ENCODE data around the gene USP6NL.

Gene USP6NL

DNA sequence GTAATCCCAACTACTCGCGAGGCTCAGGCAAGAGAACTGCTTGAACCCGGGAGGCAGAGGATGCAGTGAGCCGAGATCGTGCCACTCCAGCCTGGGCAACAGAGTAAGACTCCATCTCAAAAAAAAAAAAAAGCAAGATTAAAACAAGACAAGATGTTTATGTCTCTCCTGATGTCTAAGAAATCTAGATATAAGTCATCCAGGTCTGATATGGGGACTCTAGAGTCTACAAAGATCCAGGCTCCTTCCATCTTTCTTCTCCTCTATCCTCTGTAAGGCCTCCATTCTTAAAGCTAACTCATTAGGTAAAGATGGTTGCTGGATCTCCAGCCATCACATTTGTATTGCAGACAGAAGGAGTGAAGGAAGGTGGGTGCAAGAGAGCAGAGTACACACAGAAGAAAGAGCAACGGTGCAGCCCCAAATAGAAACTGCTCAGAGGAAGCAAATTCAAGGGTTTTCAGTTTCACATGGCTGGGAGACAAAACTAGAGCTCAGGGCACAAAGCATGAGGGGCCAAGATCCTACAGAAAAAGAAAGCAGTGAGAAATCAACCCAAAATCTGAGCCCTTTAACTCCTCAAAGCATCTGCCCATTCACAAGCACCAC, 57.6 kb downstream of the USP6NL start:
- no peak for DNase-seq

DNA sequence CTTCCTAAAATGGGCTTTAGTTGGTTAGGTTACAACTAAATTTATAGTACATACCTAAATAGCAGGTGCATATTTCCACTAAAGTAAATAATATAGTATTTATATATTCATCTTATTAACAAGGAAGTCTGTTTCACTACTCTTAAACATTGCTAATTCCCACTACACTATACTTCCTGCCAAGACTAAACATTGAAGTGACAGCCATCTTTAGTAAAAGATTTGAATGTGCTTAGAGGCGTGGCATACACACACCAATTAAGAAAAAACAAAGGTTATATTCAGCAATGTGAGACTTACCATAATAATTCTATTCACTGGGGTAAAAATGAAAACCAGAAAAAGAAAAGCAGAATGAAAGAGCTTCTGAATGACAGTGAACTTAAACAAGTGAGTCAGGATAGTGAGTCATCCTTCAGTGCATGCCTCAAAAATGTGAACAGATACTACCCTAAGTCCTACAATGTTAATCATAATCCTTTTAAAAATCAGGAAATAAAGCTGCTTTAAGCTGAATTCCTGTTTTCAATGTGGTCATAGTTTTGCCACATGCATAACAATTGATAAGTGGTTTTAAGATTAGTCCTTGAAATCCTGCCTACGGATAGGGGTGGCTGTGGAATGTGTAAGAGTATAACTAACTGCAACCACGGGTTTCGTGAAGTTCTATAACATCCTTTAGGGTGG, 59.4 kb downstream of the USP6NL start:
- peak in 1 of 51 donors; percentile 11 for DNase-seq

DNA sequence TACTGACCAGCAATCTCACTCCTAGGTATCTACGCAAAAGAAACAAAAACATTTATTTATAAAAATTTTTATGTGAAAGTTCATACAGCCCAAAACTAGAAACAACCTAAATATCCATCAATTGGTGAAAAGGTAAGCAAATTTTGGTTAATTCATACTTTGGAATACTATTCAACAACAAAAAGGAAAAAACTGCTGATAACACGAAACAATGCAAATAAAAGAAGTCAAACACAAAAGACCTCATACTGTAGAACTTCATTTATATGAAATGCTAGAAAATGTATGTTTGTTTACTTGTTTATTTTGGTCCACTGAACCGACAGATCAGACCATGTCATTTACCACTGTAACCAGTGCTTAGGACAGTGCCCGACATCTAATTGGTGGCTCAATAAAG, 60.3 kb downstream of the USP6NL start:
- DNase-seq = no peak

DNA sequence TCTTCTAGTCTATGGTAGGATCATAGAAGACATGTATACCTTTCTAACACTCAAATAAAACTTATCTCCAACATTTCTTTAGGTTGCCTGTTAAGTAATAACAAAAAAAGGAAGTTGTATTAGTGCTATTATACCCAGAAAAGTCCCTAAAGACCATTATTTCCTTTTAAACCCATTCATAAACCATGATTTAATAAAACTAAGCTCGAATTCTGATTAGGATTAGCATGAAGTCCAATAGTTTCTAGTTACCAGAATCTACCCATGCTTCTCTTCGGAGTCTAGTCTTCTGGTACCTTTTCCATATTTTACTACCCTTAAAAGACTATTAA, 62.7 kb downstream of the USP6NL start:
- no peak for DNase-seq

DNA sequence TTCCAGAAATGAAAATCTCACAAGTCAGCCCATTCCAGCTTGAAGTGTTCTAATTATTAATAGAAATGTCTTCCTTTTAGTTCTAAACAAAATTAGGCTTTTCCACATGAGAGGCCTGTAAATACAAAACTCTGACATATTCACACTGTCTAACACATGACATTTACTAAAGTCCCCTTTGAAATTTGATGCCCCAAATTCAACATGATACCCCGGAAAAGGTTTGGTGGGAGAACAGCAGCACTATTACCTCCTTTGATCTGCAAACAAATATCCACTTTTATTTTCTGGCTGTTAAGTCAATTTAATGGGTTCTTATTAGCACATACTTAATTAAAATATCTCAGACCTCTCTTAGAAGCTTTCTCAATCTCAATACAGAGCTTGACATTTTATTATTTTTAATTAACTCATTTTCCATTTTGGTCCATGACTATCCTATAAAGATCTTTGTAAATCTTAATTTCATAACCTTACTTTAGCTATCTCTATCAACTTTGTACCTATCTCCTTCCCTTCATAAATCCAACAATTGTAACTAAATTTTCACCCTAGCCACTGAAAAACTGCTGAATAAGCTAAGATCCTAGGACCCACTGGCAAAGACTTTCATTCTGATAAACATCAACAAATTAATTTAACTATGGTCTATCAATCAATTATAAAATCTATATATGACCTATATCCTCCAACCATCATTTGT, 63.2 kb downstream of the USP6NL start:
- DNase-seq = no peak

DNA sequence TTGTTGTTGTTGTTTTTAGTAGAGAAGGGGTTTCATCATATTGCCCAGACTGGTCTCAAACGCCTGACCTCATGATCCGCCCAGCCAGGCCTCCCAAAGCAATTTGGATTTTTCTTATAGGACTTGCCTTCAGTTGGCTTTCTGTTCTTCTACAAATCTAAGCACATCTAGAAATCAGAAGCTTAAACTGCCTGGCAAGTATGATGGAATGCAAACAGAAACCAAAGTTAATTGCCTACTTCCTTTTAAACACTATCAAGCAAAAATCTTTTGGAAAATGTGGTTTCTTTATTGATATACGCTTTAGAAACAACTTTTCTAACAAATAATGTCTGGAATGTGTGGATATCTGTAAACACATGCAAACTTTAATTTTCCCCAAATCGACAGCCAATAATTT, 64.9 kb downstream of the USP6NL start:
- DNase-seq = no peak

DNA sequence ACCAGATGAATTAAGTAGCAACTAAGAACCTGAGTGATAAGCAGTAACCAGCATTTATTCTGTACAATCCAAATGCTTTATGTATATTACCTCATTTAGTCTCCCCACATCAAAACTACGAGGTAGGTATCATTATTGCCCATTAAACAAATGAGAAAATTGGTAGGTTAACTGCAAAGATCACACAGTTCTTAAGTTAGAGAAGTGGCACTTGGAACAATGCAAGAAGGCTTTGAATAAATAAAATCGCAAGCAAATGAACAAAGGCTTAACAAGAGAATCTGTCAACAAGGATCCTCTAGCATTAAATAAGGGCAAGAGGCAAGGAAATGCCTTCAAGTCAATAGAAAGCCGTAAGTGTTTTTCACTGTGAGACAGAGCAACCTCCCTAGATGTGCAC, 70.2 kb downstream of the USP6NL start:
- no peak for DNase-seq

DNA sequence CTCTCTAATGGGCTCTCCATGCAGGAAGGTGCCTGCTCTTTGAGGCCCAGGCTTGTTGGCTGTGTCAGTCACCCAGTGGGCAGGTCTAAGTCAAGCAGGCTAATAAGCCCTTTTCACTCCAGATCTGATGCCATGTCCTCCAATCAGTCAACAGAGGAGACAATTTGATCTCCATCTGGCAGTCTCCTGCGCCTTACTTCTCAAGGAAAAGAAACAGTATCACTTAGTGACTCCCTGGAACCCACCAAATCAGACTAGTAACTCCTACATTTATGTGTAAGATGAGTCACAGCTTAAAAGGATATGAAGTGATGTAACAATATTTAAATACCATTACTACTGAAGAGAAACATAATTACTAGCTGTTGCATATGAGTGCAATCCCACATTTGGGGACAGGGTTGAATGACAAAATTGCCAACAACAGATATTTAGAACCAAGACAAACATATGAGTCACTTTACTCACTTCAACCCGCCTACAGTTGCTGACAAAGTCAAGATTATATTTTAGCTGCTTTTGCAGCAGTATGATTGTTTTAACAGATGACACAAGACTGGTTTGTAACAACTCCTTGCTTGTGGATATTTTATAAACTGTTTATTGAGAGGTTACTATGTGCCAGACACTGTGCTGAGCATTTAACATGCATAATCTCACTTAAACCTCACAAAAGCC, 72.1 kb downstream of the USP6NL start:
- DNase-seq = no peak

DNA sequence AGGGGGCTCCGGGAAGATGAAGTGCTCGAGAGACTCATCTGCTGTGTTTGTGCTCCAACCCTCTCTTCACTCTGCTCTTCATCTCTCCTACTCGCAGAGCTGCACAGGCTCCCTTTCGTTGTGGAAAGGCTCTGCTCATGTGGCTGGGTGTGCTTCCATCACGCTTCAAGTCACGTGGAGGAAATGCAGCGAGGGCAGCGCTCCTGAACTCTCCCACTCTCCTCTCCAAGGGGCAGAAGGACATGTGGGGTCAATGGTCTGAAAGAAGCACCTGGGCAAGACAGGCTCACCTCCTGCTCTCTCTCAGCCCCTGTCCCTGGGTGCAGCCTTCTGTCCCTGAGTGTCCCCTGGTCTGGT, 72.6 kb downstream of the USP6NL start:
- no peak for DNase-seq

DNA sequence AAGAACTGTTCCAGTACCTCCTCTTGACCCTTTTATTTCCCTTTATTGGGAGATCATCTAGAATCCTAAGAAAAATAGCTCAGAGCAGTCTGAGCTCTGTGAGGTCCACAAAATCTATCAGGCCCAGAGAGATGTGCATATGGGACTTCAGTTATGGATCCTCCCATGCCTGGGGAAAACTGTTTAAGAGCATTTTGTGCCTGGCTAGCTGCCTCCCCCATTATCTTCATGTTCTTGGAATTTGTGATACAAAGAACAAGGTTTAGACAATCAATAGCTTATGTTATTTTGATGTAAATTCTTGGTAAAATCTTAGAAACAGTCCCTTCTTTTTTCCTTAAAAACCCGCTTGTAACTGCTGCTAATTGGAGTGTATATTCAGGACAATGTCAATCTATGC, 75.2 kb downstream of the USP6NL start:
- no peak for DNase-seq

DNA sequence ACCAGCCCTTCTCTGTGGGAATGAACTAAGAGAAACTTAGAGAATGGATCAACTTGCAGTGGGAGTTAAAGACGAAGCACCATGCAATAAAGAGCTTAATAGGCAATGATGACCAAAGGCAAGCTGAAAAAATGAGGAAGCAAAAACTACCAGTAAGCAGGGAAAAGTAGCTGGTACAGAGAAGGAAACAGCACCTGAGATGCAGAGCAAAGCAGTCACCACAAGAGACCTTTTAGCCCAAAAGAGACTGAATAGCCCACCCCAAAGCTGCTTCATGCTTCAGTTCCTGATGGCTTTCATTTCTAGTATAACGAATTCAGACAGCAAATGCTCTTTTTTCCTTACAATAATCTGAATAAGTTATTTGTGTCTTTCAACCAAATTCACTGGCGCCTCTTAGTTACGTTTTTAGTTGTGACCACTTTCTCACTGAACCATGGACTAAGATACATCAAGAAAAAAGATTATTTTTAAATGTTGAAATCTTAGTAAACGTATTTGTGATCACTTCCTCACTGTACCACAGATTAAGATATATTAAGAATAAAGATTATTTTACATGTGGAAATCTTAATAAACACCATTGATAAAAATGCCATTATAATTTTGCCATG, 76.0 kb downstream of the USP6NL start:
- no peak for DNase-seq

DNA sequence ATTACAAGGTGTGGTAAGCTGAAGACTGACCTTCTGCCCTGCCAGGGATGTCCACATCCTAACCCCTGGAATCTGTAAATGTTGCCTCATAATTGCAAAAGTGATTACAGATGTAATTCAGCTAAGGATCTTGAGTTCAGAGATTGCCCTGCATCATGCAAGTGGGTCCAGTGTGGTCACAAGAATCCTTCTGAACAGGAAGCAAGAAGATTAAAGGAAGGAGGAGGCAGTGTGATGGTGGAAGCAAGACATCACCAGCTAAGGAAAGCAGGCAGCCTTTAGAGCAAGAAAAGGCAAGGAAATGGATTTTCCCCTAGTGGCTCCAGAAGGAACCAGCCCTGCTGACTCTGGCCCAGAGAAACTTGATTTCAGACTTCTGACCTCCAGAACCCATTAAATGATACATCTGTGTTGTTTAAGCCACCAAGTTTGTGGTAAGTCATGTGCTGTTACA, 78.1 kb downstream of the USP6NL start:
- DNase-seq = no peak

DNA sequence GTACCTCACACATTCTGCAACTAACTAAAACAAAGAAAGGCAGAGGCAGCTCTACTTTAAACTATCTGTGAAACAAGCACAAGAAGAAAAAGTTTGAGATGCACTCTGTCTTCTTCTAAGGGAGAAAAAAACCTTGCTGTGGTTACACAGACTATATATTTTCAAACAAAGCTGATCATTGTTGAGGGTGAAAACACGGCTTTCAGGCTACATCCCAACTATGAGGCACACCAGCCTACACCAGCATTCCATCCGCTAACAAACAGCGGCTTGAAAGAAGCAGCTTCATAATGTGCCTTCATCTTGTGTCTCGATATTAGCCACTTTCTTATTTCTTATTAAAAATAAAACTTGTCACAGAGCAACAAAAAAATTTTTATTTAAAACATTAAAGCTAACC, 79.1 kb downstream of the USP6NL start:
- DNase-seq = peak in 3 of 51 donors; percentile 2 to 45 (median 14)

DNA sequence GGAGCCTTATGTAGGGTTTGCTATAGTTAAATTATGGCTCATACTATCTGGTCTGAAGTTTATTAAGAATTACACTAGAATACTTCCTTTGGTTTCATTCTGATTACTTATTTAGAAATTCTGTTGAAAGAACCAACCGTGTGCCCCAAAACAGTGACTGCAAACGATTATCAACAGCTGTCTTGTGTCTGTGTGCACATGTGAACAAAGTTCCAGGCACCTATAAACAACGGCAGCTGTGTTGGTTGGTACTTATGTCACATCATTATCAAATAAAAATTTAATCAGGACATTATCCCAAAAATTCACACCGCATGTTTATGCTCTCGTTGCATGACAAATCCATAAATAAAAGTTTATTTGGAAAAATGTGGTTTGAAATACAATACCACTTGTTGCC, 80.6 kb downstream of the USP6NL start:
- DNase-seq = no peak

DNA sequence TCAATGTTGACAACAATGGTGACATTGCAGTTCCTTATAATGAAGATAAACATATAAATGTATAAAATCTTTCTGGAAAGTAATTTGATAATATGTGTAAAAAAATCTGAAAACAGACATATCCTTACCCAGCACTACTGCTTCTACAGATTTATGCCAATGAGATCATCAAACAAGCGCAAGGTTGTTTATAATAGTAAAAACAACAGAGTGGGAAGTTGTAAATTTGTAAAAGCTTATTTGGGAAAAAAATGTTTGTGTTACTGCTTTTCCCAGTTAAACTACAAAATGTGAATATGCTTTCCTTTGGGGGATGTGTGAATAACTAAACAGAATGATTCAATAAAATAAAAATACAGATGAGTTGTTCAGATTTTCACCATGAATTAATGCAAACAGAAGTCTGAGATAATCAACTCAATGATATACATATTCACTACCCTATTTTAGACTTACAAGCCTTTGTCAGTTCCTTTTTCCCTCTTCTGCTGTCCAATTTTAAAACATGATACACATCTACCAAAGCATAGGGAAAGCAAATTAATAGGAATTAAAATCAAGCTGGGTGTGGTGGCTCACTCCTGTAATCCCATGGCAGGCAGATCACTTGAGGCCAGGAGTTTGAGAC, 82.1 kb downstream of the USP6NL start:
- DNase-seq = no peak

DNA sequence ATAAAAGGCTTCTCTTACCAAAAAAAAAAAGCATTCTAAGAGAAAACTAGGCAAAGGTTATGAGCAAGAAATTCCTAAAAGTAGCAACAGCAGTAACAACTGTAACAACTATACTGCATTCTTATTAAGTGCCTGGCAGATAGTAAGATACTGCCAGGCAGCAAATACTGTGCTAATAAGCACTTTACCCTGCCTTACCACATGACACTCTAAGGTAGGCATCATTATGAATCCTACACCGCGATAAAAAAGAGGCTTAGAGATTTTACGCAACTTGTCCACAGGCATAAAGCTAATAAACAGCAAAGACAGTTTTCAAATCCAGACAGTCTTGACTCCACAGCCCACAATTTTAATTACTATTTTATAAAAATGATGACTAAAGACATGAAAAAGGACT, 83.2 kb downstream of the USP6NL start:
- DNase-seq = no peak

DNA sequence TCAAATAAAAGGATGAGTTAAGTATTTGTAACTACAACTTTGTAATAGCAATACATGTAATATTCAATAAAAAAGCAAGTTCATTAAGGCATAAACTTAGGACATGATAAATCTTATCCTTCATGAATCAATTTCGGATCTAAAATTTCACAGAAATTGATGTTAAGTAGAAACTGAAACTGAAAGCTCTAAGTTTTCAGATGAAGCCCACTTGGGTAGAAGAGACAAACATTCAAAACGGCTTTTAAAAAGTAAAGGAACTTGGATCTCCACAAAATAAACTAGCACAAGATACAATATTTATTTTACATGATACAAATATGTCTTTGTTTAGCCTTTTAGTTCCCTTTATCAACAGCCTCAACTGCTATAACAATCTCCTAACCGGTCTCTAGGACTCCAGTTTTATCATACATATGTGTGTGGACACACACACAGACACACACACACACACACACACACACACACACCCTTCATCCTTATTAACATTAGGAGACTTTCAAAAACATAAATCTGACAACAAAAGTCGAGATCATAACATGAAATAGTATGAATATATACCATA, 83.7 kb downstream of the USP6NL start:
- no peak for DNase-seq

DNA sequence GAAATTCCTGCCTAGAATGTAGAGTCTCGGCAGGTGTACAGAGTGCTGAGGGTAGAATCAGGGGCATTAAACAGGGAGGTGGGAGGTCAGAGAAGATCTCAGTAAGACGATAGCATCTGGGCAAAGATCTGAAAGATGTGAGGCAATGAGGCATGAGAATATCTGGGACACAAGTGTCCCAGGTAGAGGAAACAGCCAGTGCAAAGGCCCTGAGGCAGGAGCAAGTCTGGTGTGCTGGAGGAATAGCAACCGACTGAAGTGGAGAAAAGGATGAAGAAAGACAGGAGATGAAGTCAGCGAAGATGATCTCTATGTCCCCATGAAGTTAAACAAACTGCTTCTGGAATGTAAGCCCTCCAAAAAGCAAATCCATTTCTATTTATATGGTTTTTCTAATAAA, 84.4 kb downstream of the USP6NL start:
- no peak for DNase-seq

DNA sequence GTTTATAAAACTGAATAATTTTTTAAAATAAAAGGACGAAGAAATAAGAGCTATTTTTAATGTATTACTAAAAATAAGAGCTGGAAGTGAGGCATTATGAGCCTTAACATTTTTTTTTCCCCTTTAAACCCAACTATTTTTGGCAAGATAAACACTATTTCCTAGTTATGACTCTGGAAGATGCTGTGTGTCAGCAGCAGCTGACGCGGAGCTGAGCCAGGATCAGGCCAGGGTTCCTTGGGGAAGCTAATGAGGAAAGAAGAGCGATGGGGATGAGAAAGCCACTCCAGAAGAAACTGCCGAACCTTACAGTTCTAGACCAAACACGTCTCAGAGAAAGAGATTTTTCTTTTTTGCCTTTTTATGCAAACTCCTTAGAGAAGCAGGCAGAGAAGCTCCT, 85.9 kb downstream of the USP6NL start:
- DNase-seq = no peak

DNA sequence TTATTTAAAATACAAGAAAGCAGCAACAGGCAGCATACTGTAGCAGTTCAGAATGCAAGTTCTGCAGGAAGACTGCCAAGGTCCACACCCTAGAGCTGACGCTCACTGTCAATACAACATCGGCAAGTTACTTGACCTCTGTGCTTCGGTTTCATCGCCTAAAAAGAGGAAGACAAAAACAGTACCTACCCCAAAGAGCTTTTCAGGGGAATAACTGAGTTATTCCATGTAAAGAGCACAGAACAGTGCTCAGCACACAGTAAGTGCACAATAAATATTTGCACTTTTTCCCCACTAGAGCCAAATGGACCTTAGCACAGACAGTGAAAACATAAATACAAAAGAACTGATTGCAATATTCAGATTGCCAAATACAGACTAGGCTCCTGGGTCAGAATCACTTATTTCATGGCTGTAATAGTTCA, 88.6 kb downstream of the USP6NL start:
- DNase-seq = no peak

DNA sequence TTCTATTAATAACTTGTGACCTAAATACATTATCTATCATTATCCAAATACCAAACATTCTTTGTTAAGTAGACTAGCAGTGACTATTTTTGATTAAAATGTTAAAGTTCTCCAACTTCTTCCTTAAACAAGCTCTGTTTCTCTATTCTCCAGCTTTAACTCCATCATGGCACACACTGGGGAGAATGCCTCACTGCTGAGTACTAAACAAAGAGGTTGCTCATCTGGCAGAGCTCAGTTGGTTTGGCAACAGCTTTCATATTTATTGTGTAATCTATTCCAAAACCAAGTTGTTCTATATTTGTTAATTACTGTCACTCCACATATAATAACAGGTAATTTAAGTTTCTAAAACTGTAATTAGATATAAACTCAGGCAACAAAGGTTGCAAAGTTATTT, 89.6 kb downstream of the USP6NL start:
- no peak for DNase-seq

Measured in hypothalamus (tissue), 51 donors.